Measurements from ENCODE around the gene VASH2.

The VASH2 gene

DNA sequence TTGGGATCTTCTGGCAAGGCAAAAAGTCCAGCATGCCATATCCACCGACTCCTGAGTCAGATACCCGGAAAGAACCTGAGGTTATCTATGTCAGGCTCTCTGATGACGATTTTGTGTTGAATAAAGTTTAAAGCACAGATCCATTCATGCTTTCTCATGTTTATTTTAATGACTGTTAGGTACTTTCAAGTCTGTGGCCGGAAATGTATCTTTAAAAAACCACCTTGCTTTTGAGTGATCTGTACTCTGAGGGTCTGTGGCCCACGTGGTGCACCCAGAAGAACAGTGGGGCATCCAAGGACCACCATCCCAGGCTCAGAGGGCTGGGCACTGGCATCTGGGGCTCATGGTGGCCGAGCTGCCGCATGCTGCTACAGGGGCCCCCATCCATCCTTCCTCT lies 30.1 kb upstream of the VASH2 start:
- Mint-ChIP-seq H3K27me3 (peaks cover 7% of the 10 kb centered on the region), H3K27ac (no peak overlapping the region), H3K9me3 (no peaks in the 10 kb centered on the region), H3K4me1 (peaks cover 5% of the 10 kb centered on the region), H3K36me3 (peaks cover 1% of the 10 kb centered on the region), H3K4me3 (no peak overlapping the region)

DNA sequence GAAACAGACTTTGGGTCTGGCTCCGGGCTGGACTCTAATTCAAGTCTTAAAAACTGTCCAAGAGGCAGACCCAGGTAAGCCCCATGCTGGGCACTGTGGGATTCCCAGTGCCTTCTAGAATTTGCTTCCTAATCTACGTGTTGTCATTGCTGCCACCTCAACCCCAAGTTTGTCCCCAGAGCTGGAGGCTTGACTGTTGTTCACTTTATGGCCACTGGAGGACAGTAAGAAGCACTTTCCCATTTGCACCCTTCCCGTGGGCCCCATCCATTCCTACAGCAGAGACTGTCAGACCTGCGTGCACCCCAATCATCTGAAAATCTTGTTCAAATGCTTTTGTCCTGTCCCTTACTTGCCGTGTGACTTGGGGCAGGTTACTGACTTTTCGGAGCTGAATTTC lies 29.4 kb upstream of the VASH2 start:
- peaks cover 7% of the 10 kb centered on the region for H3K27me3 Mint-ChIP-seq
- H3K9me3 Mint-ChIP-seq: no peaks in the 10 kb centered on the region
- H3K4me1 Mint-ChIP-seq: peaks cover 5% of the 10 kb centered on the region
- peaks cover 1% of the 10 kb centered on the region for H3K36me3 Mint-ChIP-seq
- no peak overlapping the region for H3K27ac Mint-ChIP-seq
- H3K4me3 Mint-ChIP-seq: no peak overlapping the region

DNA sequence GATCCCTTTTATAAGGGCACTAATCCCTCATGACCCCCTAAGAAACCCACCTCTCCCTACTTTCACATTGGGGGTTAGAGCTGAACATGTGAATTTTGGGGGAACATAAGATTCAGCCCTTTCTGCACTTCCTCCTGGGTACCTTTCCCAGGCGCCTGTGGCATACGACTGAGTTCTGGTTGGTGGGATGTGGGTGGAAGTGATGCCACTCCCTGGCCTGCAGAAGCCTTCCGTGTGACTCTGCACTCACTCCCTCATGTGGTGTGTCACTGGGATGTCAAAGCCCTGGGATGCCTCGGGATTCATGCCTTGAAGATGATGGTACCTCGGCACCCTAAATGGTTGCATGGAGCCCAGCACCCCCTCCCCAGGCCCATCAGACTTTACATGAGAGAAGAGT lies 28.3 kb upstream of the VASH2 start:
- Mint-ChIP-seq H3K27me3 (peaks cover 4% of the 10 kb centered on the region), H3K27ac (no peak overlapping the region), H3K4me3 (no peak overlapping the region), H3K36me3 (peaks cover 1% of the 10 kb centered on the region), H3K9me3 (no peaks in the 10 kb centered on the region), H3K4me1 (no peaks in the 10 kb centered on the region)

DNA sequence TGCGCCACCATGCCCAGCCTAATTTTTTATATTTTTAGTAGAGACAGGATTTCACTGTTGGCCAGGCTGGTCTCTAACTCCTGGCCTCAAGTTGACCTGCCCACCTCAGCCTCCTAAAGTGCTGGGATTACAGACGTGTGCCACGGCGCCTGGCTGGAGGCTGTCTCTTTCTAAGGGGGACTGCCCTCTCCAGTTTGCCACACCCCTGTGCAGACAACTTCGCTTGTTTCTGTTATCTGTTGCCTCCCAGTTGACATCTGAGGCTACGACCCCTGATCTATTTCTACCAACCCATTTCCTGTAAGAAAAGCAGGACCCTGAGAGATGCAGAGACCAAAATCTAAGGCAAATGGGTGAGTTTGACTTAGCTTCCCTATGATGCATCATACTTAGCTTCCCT lies 24.0 kb upstream of the VASH2 start:
- Mint-ChIP-seq H3K36me3 (no peaks in the 10 kb centered on the region), H3K4me1 (no peaks in the 10 kb centered on the region), H3K9me3 (no peaks in the 10 kb centered on the region), H3K4me3 (no peak overlapping the region), H3K27ac (no peak overlapping the region), H3K27me3 (no peaks in the 10 kb centered on the region)

DNA sequence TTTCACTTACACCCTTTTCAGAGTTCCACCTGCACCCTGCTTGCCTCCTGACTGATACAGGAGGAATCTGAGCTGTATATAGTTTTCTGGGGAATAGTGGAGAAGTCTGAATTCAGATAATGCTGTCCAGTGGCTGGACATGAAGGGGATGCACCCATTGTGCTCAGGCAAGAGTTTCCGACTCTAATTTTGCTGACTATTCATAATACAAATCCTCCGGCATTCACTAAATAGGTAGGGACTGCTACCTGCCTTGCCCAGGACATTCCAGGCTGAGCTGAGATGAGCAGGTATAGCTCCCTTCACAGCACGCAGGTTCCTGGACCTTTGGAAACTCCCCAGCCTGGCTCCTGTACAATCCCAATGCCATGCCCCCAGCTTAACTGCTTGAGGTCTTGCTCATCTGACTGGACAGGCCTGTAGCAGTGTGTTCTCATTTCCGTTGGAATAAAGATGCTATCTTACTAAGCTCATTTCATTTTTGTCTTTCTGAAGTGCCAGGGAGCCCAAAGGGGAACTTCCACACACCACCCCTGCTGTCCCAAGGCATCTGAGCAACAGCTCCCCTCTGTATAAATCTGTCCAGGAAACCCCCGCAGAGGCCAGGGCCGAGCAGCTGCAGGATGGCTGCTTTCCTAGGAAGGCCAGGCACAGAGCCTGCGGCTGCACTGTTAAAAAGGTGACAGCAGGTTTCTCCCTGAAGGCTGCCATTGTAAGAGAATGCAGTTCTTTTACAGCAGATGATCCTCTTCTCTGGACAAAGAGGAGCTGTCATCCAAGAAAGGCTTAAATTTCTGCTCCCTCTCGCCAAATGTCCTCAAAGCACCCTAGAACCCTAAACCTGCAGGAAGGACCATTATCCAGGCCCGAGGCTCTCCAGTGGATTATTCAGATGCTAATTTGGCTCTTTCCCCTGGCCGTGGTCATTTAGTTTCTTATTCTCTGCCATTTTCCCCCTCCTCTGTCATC lies 21.7 kb upstream of the VASH2 start:
- no peaks in the 10 kb centered on the region for H3K9me3 Mint-ChIP-seq
- no peak overlapping the region for H3K4me3 Mint-ChIP-seq
- H3K27me3 Mint-ChIP-seq: no peaks in the 10 kb centered on the region
- H3K27ac Mint-ChIP-seq: no peak overlapping the region
- no peaks in the 10 kb centered on the region for H3K36me3 Mint-ChIP-seq
- H3K4me1 Mint-ChIP-seq: no peaks in the 10 kb centered on the region

DNA sequence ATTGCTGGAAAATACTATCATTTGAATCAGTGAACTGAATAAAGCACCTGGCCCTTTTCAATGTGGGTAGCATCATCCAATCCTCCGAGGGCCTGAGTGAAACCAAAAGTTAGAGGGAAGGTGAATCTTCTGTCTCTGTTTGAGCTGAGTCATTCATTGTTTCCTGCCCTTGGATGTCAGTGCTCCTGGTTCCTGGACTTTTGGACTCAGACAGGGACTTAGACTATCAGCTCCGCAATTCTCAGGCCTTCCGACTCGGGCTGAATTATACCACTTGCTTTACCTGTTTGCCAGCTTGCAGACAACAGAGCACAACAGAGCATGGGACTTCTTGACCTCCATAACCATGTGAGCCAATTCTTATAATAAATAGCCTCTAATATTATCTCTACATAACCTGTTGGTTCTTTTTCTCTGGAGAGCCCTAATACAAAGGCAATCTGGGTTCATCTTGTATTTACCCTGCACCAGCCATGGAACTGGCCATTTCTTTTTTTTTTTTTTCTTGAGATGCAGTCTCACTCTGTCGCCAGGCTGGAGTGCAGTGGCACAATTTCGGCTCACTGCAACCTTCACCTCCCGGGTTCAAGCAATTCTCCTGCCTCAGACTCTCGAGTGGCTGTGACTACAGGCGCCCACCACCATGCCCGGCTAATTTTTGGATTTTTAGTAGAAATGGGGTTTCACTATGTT lies 19.2 kb upstream of the VASH2 start:
- Mint-ChIP-seq H3K27ac (no peak overlapping the region), H3K4me1 (no peaks in the 10 kb centered on the region), H3K27me3 (no peaks in the 10 kb centered on the region), H3K9me3 (no peaks in the 10 kb centered on the region), H3K36me3 (no peaks in the 10 kb centered on the region), H3K4me3 (no peak overlapping the region)

DNA sequence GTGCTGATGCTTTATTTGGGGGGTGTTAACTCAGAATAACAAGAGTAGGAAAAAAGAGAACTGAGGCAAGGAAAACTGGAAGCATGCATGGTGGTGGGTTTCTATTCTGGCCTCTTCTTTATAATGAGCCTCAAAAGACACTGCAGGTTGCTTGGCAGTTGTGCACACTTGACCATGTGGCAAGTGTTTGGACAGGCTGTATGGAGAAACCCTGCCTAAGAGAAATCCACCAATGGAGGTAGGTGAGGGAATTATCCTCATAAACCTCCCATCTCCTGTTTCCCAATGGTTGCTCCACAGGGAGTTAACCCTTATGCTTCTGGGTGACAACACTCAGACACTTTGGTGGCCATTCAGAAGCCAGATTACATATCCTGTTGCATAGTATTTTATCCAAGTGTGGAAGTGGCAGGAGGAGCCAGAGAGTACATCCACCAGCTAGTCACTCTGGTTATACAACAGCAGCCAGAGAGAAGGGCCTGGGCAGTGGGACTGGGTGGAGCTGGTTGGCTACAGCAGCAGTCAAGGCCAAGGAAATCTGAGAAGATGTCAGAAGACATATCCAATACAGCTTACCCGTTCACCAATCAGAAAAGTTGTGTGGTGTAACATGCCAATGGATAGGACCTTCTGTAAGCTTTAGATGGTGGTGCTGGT lies 16.4 kb upstream of the VASH2 start:
- H3K9me3 Mint-ChIP-seq: no peaks in the 10 kb centered on the region
- no peaks in the 10 kb centered on the region for H3K36me3 Mint-ChIP-seq
- no peaks in the 10 kb centered on the region for H3K27me3 Mint-ChIP-seq
- H3K27ac Mint-ChIP-seq: no peak overlapping the region
- no peaks in the 10 kb centered on the region for H3K4me1 Mint-ChIP-seq
- H3K4me3 Mint-ChIP-seq: no peak overlapping the region

DNA sequence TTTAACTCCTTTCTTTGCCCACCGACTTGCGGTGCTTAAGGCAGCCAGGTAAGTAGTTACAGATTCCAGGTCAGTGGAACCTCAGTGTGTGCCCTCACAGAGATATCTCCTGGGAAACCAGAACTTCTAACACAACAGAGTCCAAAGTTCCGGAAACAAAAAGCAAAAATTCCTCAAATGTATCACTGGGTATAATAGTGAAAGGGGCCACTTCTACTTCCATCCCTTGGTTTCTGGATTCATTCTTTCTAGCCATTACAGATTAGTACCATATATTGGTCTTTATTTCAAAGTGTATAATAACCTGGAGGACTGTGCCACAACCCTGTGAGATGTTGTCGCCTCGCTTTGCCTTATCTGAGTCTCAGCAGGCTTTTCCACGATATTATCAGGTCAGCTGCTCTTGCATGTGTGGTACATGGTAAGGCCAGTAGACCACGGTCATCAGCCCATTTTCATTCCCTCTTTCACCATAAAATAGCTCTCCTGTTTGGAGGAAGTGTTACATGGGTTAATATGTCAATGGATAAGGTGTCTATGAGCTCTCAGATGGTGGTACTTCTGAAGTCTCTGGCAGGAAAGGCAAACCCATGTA lies 14.9 kb upstream of the VASH2 start:
- Mint-ChIP-seq H3K36me3 (peaks cover 4% of the 10 kb centered on the region), H3K27ac (no peak overlapping the region), H3K9me3 (peaks cover 6% of the 10 kb centered on the region), H3K4me1 (no peaks in the 10 kb centered on the region), H3K27me3 (peaks cover 1% of the 10 kb centered on the region), H3K4me3 (no peak overlapping the region)

DNA sequence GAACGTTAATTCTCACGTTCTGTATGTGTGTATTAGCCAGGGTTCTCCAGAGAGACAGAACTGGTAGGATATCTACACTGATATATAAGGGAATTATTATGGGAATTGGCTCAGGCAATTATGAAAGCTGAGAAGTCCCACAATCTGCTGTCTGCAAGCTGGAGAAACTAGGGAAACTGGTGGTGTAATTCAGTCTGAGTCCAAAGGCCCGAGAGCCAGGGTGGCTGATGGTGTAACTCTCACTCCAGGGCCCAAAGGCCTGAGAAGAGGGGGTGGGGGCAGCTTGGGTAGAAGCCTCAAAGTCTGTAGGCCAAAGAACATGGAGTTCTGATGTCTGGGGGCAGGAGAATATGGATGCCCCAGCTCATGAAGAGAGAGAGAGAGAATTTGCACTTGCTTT lies 13.3 kb upstream of the VASH2 start:
- H3K27me3 Mint-ChIP-seq: peaks cover 4% of the 10 kb centered on the region
- no peak overlapping the region for H3K4me3 Mint-ChIP-seq
- peaks cover 13% of the 10 kb centered on the region for H3K9me3 Mint-ChIP-seq
- peaks cover 8% of the 10 kb centered on the region for H3K36me3 Mint-ChIP-seq
- H3K27ac Mint-ChIP-seq: no peak overlapping the region
- H3K4me1 Mint-ChIP-seq: no peaks in the 10 kb centered on the region

DNA sequence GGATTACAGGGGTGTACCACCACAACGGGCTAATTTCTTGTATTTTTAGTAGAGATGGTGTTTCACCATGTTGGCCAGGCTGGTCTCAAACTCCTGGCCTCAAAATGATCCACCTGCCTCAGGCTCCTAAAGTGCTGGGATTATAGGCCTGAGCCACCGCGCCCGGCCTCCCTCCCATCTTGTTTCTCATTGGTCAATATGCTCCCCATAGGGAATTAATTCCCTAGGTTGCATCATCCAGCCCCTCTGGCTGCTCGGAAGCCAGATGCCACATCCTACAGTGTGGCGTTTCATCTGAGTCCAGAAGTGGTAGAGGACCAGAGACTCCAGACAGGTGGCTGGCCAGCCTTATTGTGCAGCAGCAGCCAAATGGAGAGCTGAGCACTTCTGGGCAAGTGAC lies 11.5 kb upstream of the VASH2 start:
- peaks cover 13% of the 10 kb centered on the region for H3K9me3 Mint-ChIP-seq
- H3K27ac Mint-ChIP-seq: no peak overlapping the region
- H3K4me1 Mint-ChIP-seq: no peaks in the 10 kb centered on the region
- H3K36me3 Mint-ChIP-seq: peaks cover 8% of the 10 kb centered on the region
- H3K4me3 Mint-ChIP-seq: no peak overlapping the region
- H3K27me3 Mint-ChIP-seq: peaks cover 4% of the 10 kb centered on the region

DNA sequence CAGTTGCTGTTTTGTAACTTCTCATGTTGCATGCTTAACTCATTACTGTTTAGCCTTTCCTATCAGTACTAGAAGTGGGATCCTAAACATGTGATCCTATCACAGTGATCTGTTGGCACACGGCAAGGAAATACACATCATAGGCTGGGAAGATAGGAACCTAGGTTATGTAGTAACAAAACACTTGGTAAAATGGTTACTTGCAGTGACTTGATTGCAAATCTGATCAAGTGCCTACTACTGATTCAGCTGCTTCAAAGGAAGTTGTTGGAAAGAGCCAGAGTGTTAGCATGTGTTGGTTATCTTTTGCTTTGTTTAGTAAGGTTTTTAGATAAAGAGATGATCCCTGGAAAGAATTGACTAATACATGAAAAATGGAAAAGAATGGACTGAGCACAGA lies 8.9 kb upstream of the VASH2 start:
- H3K36me3 Mint-ChIP-seq: peaks cover 8% of the 10 kb centered on the region
- no peak overlapping the region for H3K27ac Mint-ChIP-seq
- H3K4me1 Mint-ChIP-seq: no peaks in the 10 kb centered on the region
- no peak overlapping the region for H3K4me3 Mint-ChIP-seq
- H3K27me3 Mint-ChIP-seq: peaks cover 4% of the 10 kb centered on the region
- H3K9me3 Mint-ChIP-seq: peaks cover 13% of the 10 kb centered on the region

DNA sequence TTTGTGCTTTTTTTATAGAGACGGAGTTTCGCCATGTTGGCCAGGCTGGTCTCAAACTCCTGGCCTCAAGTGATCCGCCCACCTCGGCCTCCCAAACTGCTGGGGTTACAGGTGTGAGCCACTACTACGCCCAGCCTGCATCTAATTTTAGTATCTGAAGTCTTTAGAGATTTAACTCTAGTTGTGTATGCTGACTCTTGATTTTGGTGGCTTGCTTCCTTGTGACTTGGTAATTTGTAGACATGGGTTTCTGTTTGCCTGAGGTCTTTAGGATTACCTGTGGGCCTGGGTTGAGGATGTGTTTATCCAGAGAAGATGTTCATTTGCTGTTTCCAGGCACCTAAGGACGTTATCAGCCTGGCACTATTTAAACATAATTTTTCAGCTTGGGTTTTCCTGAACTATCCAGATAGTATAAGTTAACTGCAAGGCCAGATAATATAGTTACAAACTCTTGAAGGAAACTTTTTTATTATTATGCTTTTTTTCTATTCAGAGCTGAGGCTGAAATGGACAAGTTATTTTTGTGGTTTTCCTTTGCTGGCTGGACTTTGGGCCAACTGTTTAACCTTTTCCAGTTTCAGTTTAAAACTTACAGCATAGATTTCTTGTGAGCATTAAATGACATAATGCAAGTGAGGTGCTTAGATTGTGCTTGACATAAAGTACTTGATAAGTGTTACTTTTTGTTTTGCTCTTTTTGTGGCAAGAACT lies 7.5 kb upstream of the VASH2 start:
- H3K27me3 Mint-ChIP-seq: peaks cover 4% of the 10 kb centered on the region
- no peak overlapping the region for H3K27ac Mint-ChIP-seq
- peaks cover 8% of the 10 kb centered on the region for H3K36me3 Mint-ChIP-seq
- peaks cover 13% of the 10 kb centered on the region for H3K9me3 Mint-ChIP-seq
- no peak overlapping the region for H3K4me3 Mint-ChIP-seq
- H3K4me1 Mint-ChIP-seq: no peaks in the 10 kb centered on the region

DNA sequence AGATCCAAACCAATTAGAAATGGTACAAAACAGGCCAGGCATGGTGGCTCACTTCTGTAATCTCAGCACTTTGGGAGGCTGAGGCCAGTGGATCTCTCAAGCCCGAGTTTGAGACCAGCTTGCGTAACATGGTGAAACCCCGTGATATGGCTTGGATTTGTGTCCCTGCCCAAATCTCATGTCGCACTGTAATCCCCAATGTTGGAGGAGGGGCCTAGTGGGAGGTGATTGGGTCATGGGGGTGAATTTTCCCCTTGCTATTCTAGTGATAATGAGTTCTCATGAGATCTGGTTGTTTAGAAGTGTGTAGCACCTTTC lies 7.0 kb upstream of the VASH2 start:
- H3K36me3 Mint-ChIP-seq: peaks cover 8% of the 10 kb centered on the region
- peaks cover 4% of the 10 kb centered on the region for H3K27me3 Mint-ChIP-seq
- no peak overlapping the region for H3K27ac Mint-ChIP-seq
- H3K4me3 Mint-ChIP-seq: no peak overlapping the region
- peaks cover 13% of the 10 kb centered on the region for H3K9me3 Mint-ChIP-seq
- H3K4me1 Mint-ChIP-seq: no peaks in the 10 kb centered on the region

DNA sequence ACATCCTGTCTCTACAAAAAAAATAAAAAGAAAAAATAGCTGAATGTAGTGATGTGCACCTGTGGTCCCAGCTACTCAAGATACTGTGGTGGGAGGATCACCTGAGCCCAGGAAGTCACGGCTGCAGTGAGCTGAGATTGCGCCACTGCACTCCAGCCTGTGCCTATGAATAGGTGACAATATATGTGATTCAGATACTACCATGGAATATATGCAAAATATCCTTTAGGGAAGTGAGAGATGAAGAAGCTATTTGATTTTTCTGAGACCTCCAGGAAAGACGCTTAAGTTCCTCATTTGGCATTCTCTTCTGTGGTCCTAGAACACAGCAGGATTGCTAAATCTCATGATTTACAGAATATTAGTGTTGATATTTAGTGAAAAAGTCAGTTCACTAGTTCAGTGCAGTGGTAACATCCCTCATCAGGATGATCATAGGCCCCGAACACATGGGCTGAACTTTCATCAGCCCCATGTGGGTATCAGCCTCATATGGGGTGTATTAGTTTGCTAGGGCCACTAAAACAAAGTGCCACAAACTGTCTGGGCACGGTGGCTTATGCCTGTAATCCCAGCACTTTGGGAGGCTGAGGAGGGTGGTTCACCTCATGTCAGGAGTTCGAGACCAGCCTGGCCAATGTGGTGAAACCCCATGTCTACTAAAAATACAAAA lies 6.0 kb upstream of the VASH2 start:
- no peak overlapping the region for H3K4me3 Mint-ChIP-seq
- H3K27ac Mint-ChIP-seq: no peak overlapping the region
- H3K4me1 Mint-ChIP-seq: no peaks in the 10 kb centered on the region
- H3K9me3 Mint-ChIP-seq: peaks cover 13% of the 10 kb centered on the region
- H3K27me3 Mint-ChIP-seq: peaks cover 8% of the 10 kb centered on the region
- peaks cover 8% of the 10 kb centered on the region for H3K36me3 Mint-ChIP-seq

DNA sequence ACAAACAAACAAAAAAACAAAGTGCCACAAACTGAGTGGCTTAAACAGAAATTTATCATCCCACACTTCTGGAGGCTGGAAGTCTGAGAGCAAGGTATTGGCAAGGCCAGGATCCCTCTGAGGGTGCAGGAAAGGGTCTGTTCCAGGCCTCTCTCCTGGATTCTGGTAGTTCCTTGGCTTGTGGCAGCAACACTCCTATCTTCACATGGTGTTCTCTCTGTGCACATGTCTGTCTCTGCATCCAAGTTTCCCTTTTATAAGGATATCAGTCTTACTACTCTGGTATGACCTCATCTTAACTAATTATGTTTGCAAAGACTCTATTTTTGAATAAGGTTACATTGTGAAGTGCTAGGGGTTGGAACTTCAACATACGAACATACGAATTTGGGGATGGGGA lies 5.3 kb upstream of the VASH2 start:
- peaks cover 6% of the 10 kb centered on the region for H3K36me3 Mint-ChIP-seq
- no peak overlapping the region for H3K4me3 Mint-ChIP-seq
- H3K4me1 Mint-ChIP-seq: peaks cover under 1% of the 10 kb centered on the region
- peaks cover 9% of the 10 kb centered on the region for H3K9me3 Mint-ChIP-seq
- H3K27ac Mint-ChIP-seq: no peak overlapping the region
- peaks cover 12% of the 10 kb centered on the region for H3K27me3 Mint-ChIP-seq
